GM12878 (cell line): ENCODE results near the gene CALN1. TPM values are rescaled to one million over a fixed set of nuclear protein-coding genes. Genes with fewer than 3 reads are reported as not detected.

Source experiments
- ATAC-seq: fragments of 200-7000 bp; cut with Tn5 transposase; 3 replicates; pipeline ENCODE4 v1.9.1; 2020; ENCODE audit warnings: mild to moderate bottlenecking, moderate library complexity
- BruUV-seq: library from RNA; stranded (reverse); fragments of 400-500 nt; replicated peaks from 2 replicates; lab custom pipeline; 2021; lab: Mats Ljungman, UMichigan
- CTCF ChIA-PET: fragments of 300-600 bp; sonication (Branson Sonifier 250); formaldehyde crosslinking; extraction: SDS; loops from one replicate; lab custom pipeline; 2021; ENCODE audit warnings: inconsistent platforms; lab: Yijun Ruan, JAX
- POLR2A ChIA-PET: fragments of 350-600 bp; formaldehyde crosslinking; extraction: SDS; loops from one replicate; lab custom pipeline; 2021; ENCODE audit warnings: inconsistent platforms; lab: Charles Lee
- RAD21 ChIA-PET: fragments of 300-600 bp; sonication (Branson Sonifier 250); formaldehyde crosslinking; loops from one replicate; lab custom pipeline; 2023; ENCODE audit warnings: antibody characterized with exemption; ENCODE audit not compliant: unreplicated experiment; lab: Charles Lee
- SMC1A ChIA-PET: fragments of 300-600 bp; sonication (Branson Sonifier 250); formaldehyde crosslinking; loops from one replicate; lab custom pipeline; 2023; ENCODE audit not compliant: unreplicated experiment, uncharacterized antibody; lab: Charles Lee
- DNase-seq: peaks from one replicate; pipeline ENCODE4 v3.0.0-alpha.2; 2011; ENCODE audit warnings: low read depth, low spot score
- FAIRE-seq: peaks from 3 replicates; lab custom pipeline; 2011; peaks lifted over from hg19 to GRCh38; lab: Jason Lieb, UNC
- H2AFZ ChIP-seq: 2 replicates; pipeline ENCODE4 v1.6.0; 2011; ENCODE audit warnings: low read depth, low read length, control low read depth; ENCODE audit not compliant: control insufficient read depth
- H3K27ac ChIP-seq: 2 replicates; pipeline ENCODE4 v1.5.1; 2011; ENCODE audit warnings: control low read depth; ENCODE audit not compliant: control insufficient read depth, insufficient read depth
- H3K27me3 ChIP-seq, 2 experiments: replicated peaks in 1 of 2; 2 replicates each; pipeline versions ENCODE4 v1.6.0 to v1.6.1; 2011; ENCODE audit warnings: low read length in 1 of 2; ENCODE audit not compliant: control insufficient read depth in 2 of 2, insufficient read depth in 2 of 2
- H3K36me3 ChIP-seq, 2 experiments: 2 replicates each; pipeline ENCODE4 v1.5.1; 2011; ENCODE audit warnings: low read length in 1 of 2; ENCODE audit not compliant: control insufficient read depth in 2 of 2, insufficient read depth in 2 of 2
- H3K4me1 ChIP-seq: 2 replicates; pipeline ENCODE4 v1.6.1; 2011; ENCODE audit warnings: mild to moderate bottlenecking, low read length, moderate library complexity, mixed read lengths; ENCODE audit not compliant: control insufficient read depth, insufficient read depth
- H3K4me2 ChIP-seq: 2 replicates; pipeline ENCODE4 v1.6.0; 2011; ENCODE audit warnings: control low read depth; ENCODE audit not compliant: control insufficient read depth, insufficient read depth
- H3K4me3 ChIP-seq: fragments of 200-600 bp; sonication (generic); 2 replicates; pipeline ENCODE4 v1.5.1; 2016
- H3K79me2 ChIP-seq: 2 replicates; pipeline ENCODE4 v1.6.0; 2011; ENCODE audit warnings: low read length; ENCODE audit not compliant: control insufficient read depth, insufficient read depth
- H3K9ac ChIP-seq: 2 replicates; pipeline ENCODE4 v1.8.0; 2011; ENCODE audit warnings: low read length, control low read depth, mixed read lengths; ENCODE audit not compliant: control insufficient read depth, insufficient read depth
- H3K9me3 ChIP-seq: replicated peaks from 3 replicates; pipeline ENCODE4 v1.5.1; 2011; ENCODE audit warnings: mild to moderate bottlenecking, low read length; ENCODE audit not compliant: control insufficient read depth, insufficient read depth
- H4K20me1 ChIP-seq: 2 replicates; pipeline ENCODE4 v1.6.0; 2011; ENCODE audit not compliant: control insufficient read depth, insufficient read depth
- BMI1 ChIP-seq: fragments of 450-650 bp; IDR thresholded peaks from 2 replicates; pipeline ENCODE4 v1.6.1; 2016; ENCODE audit warnings: mild to moderate bottlenecking, moderate library complexity, borderline replicate concordance
- CEBPB ChIP-seq, 2 experiments: fragments of 150-350 bp in 1 of 2; IDR thresholded peaks; 2 replicates each; pipeline ENCODE4 v1.6.1; 2012 to 2014; ENCODE audit warnings: low read depth in 2 of 2, low read length in 2 of 2, borderline replicate concordance in 1 of 2, inconsistent platforms in 1 of 2
- CHD1 ChIP-seq: IDR thresholded peaks from 2 replicates; pipeline ENCODE4 v1.6.1; 2012; ENCODE audit warnings: low read depth, low read length, improper control_type of control experiment
- CHD2 ChIP-seq: IDR thresholded peaks from 2 replicates; pipeline ENCODE4 v1.6.1; 2011; ENCODE audit warnings: low read depth, low read length, improper control_type of control experiment, borderline replicate concordance
- EGR1 ChIP-seq, 2 experiments: IDR thresholded peaks; 1 replicate in 1 of 2; 2 replicates in 1 of 2; pipeline ENCODE4 v1.6.1; 2011 to 2012; ENCODE audit warnings: low read depth in 2 of 2, low read length in 2 of 2, borderline replicate concordance in 1 of 2, mild to moderate bottlenecking in 1 of 2, moderate library complexity in 1 of 2
- ESRRA ChIP-seq: IDR thresholded peaks from 2 replicates; pipeline ENCODE4 v1.6.1; 2012; ENCODE audit warnings: mild to moderate bottlenecking, low read length, improper control_type of control experiment
- ETV6 ChIP-seq, 2 experiments: fragments of 450-650 bp in 1 of 2; IDR thresholded peaks in 1 of 2; conservative IDR thresholded peaks in 1 of 2; 2 replicates each; pipeline ENCODE4 v1.6.1; 2014; ENCODE audit warnings: antibody characterized with exemption in 1 of 2, borderline replicate concordance in 1 of 2, low read depth in 1 of 2, mild to moderate bottlenecking in 1 of 2, moderate library complexity in 1 of 2
- FOXM1 ChIP-seq: IDR thresholded peaks from 2 replicates; pipeline ENCODE4 v1.6.1; 2012; ENCODE audit warnings: low read depth, mild to moderate bottlenecking, inconsistent platforms, low read length, moderate library complexity
- GABPA ChIP-seq: IDR thresholded peaks from 2 replicates; pipeline ENCODE4 v1.6.1; 2014; ENCODE audit warnings: antibody characterized with exemption, low read depth, mild to moderate bottlenecking, inconsistent platforms
- HDAC6 ChIP-seq: fragments of 200-600 bp; sonication (generic); IDR thresholded peaks from one replicate; pipeline ENCODE4 v1.8.0; 2017; ENCODE audit warnings: antibody characterized with exemption; ENCODE audit not compliant: unreplicated experiment
- HDGF ChIP-seq: fragments of 450-650 bp; IDR thresholded peaks from 2 replicates; pipeline ENCODE4 v1.6.1; 2016; ENCODE audit warnings: antibody characterized with exemption
- IKZF1 ChIP-seq: fragments of 450-650 bp; conservative IDR thresholded peaks from 2 replicates; pipeline ENCODE4 v1.6.1; 2017; ENCODE audit warnings: antibody characterized with exemption, mild to moderate bottlenecking
- JUNB ChIP-seq: IDR thresholded peaks from 2 replicates; pipeline ENCODE4 v1.6.1; 2016; ENCODE audit warnings: antibody characterized with exemption, mild to moderate bottlenecking
- MXI1 ChIP-seq: fragments of 150-350 bp; IDR thresholded peaks from 2 replicates; pipeline ENCODE4 v1.6.1; 2011; ENCODE audit warnings: low read depth, mild to moderate bottlenecking, inconsistent platforms, low read length, improper control_type of control experiment
- NBN ChIP-seq: fragments of 450-650 bp; IDR thresholded peaks from 2 replicates; pipeline ENCODE4 v1.6.1; 2016
- NFYA ChIP-seq: IDR thresholded peaks from 2 replicates; pipeline ENCODE4 v1.6.1; 2011; ENCODE audit warnings: low read depth, mild to moderate bottlenecking, low read length, improper control_type of control experiment, borderline replicate concordance
- PAX5 ChIP-seq: IDR thresholded peaks from 2 replicates; pipeline ENCODE4 v1.6.1; 2011; ENCODE audit warnings: low read depth, low read length, borderline replicate concordance
- RB1 ChIP-seq: fragments of 450-650 bp; formaldehyde crosslinking; IDR thresholded peaks from 2 replicates; pipeline ENCODE4 v1.6.1; 2017; ENCODE audit warnings: mild to moderate bottlenecking, borderline replicate concordance
- SKIL ChIP-seq: fragments of 450-650 bp; IDR thresholded peaks from 2 replicates; pipeline ENCODE4 v1.6.1; 2017; ENCODE audit warnings: mild to moderate bottlenecking, low read depth, inconsistent platforms; ENCODE audit not compliant: poor library complexity, severe bottlenecking
- SMAD1 ChIP-seq: fragments of 450-650 bp; IDR thresholded peaks from 2 replicates; pipeline ENCODE4 v1.6.1; 2018; ENCODE audit warnings: mild to moderate bottlenecking, low read depth; ENCODE audit not compliant: partially characterized antibody
- SMAD5 ChIP-seq: IDR thresholded peaks from 2 replicates; pipeline ENCODE4 v1.6.1; 2016; ENCODE audit warnings: antibody characterized with exemption, low read depth
- SP1 ChIP-seq: IDR thresholded peaks from one replicate; pipeline ENCODE4 v1.6.1; 2011; ENCODE audit warnings: low read depth, low read length
- SPI1 ChIP-seq: IDR thresholded peaks from 2 replicates; pipeline ENCODE4 v1.6.1; 2011; ENCODE audit warnings: low read depth, mild to moderate bottlenecking, low read length, moderate library complexity, borderline replicate concordance; ENCODE audit not compliant: insufficient read depth
- SUPT20H ChIP-seq: IDR thresholded peaks from 2 replicates; pipeline ENCODE4 v1.6.1; 2011; ENCODE audit warnings: low read depth, mild to moderate bottlenecking, low read length, moderate library complexity, borderline replicate concordance; ENCODE audit not compliant: control insufficient read depth
- TAF1 ChIP-seq: IDR thresholded peaks from 2 replicates; pipeline ENCODE4 v1.6.1; 2011; ENCODE audit warnings: mild to moderate bottlenecking, low read depth, low read length, borderline replicate concordance
- WGBS: methylation state at CpG from one replicate; pipeline ENCODE4 v1.1.6; 2016; ENCODE audit warnings: low lambda C conversion rate; ENCODE audit not compliant: insufficient replicate concordance, insufficient coverage; ENCODE audit errors: missing lambda C conversion rate; 5-methylcytosine and 5-hydroxymethylcytosine counted together
- in situ Hi-C: fragments of 300-500 bp; cut with MboI; formaldehyde crosslinking; loops from 9 replicates; pipeline ENCODE4 v1.14.3; 2018; ENCODE audit warnings: mixed read lengths
- intact Hi-C: fragments of 100-400 bp; cut with micrococcal nuclease; formaldehyde crosslinking; loops from one replicate; pipeline ENCODE4 v1.14.2; 2022; ENCODE audit not compliant: unreplicated experiment
- polyA plus RNA-seq, 11 experiments: library from polyadenylated mRNA; depleted of rRNA in 4 of 11; unstranded in 6 of 11; stranded (reverse) in 5 of 11; fragments of >200 nt; fragmentation: Nextera tagmentation in 4 of 11; fragmentation: Illumina TruSeq in 1 of 11; extraction: Ambion mirVana in 4 of 11; extraction: Trizol in 1 of 11; gene quantifications; 1 replicate in 1 of 11; 2 replicates in 10 of 11; pipeline versions ENCODE4 v1.2.1 to v1.2.3, GENCODE V29; 2011 to 2016; ENCODE audit warnings: inconsistent platforms in 2 of 11, missing spikeins in 2 of 11, low read depth in 1 of 11
- total RNA-seq, 4 experiments: library from RNA; depleted of rRNA in 3 of 4; stranded (reverse); fragments of >200 nt in 3 of 4; fragmentation: Illumina TruSeq in 1 of 4; extraction: Trizol in 1 of 4; gene quantifications; 2 replicates each; pipeline versions ENCODE4 v1.2.1 to v1.2.3, GENCODE V29; 2013 to 2021

Gene CALN1
- total and polyA plus RNA-seq, 10 of the 15 experiments (the other 5 are each of a cell fraction or from before 2014, with no cell fraction given): 0.48 to 15.3 (median 1.6) TPM

- TF ChIP-seq ESRRA: no peak
- TF ChIP-seq IKZF1: no peak
- no peak for TF ChIP-seq HDGF
- TF ChIP-seq SPI1: no peak
- TF ChIP-seq HDAC6: no peak
- TF ChIP-seq NBN: no peak
- no peak for TF ChIP-seq RB1
- no peak for TF ChIP-seq MXI1
Measured at GRCh38 chr7:72292118-72292517, 120.0 kb downstream of the CALN1 start (continued).

GRCh38 chr7:72286519-72286918, 125.6 kb downstream of the CALN1 start:
- no peak overlapping the region for H3K4me3 ChIP-seq
- H2AFZ ChIP-seq: no peak overlapping the region
- POLR2A ChIA-PET: no interaction called here
- H4K20me1 ChIP-seq: no peaks in the 10 kb centered on the region
- intact Hi-C loops (no loop called here), in situ Hi-C loops (no loop called here)
- SMC1A ChIA-PET: no interaction called here
- FAIRE-seq (no peak), ATAC-seq (no peak), DNase-seq (no peak)
- CTCF ChIA-PET: no interaction called here
- no peaks in the 10 kb centered on the region for H3K36me3 ChIP-seq
- no peaks in the 10 kb centered on the region for H3K9me3 ChIP-seq
- no peaks in the 10 kb centered on the region for H3K79me2 ChIP-seq
- H3K27ac ChIP-seq: no peak overlapping the region
- RAD21 ChIA-PET: no interaction called here
- H3K9ac ChIP-seq: no peak overlapping the region
- no peak overlapping the region for H3K4me2 ChIP-seq
- H3K27me3 ChIP-seq: no peaks in the 10 kb centered on the region
- 0% methylated on average over 1 of the region's 1 CpG for WGBS
- H3K4me1 ChIP-seq: no peaks in the 10 kb centered on the region
- no TSS peak for BruUV-seq
- TF ChIP-seq ETV6 (conservative IDR thresholded peaks at IDR 0.05 in 1 of 2, IDR thresholded peaks at IDR 0.05 in 1 of 2; ENCODE audit: borderline replicate concordance in 1 of 2, low read depth in 1 of 2): no peak
- TF ChIP-seq CHD1: no peak
- no peak for TF ChIP-seq BMI1
- no peak for TF ChIP-seq CEBPB (IDR thresholded peaks at IDR 0.05; ENCODE audit: borderline replicate concordance in 1 of 2, low read depth in 2 of 2, low read length in 2 of 2)
- no peak for TF ChIP-seq GABPA
- no peak for TF ChIP-seq JUNB
- no peak for TF ChIP-seq PAX5
- no peak for TF ChIP-seq SUPT20H
- TF ChIP-seq NFYA: no peak
- TF ChIP-seq TAF1: no peak
- no peak for TF ChIP-seq SMAD1
- TF ChIP-seq SMAD5: no peak
- no peak for TF ChIP-seq SP1
- TF ChIP-seq EGR1 (IDR thresholded peaks at IDR 0.05; ENCODE audit: borderline replicate concordance in 1 of 2, low read depth in 2 of 2, low read length in 2 of 2): no peak
- no peak for TF ChIP-seq SKIL
- TF ChIP-seq CHD2: no peak
- TF ChIP-seq FOXM1: no peak
